ENCODE data around the gene MTFP1.
"Not testable (repeated sequence)": the region's sequence is repeated elsewhere in the genome, so short reads cannot be mapped to it uniquely, and the experiment has no call there.

Gene MTFP1

GRCh38 chr22:30457981-30458380 lies 32.4 kb downstream of the MTFP1 start:
- no peaks in the 10 kb centered on the region for H3K36me3 ChIP-seq (replicated peaks; ENCODE audit: insufficient read depth, low read length)
- H3K27me3 ChIP-seq (replicated peaks; ENCODE audit: insufficient read depth, low read length) = peaks cover 58% of the 10 kb centered on the region
- no peaks in the 10 kb centered on the region for H3K79me2 ChIP-seq (ENCODE audit: low read length)
- H3K27ac ChIP-seq (ENCODE audit: low read length) = no peak overlapping the region
- H3K9me3 ChIP-seq (replicated peaks; ENCODE audit: insufficient read depth, low read length) = no peaks in the 10 kb centered on the region
- H3K4me1 ChIP-seq (ENCODE audit: low read length) = no peaks in the 10 kb centered on the region
- no peaks in the 10 kb centered on the region for H4K20me1 ChIP-seq (ENCODE audit: insufficient read depth, low read length)
- no peak for DNase-seq
- H2AFZ ChIP-seq (ENCODE audit: low read length) = no peak overlapping the region
- no peak overlapping the region for H3K9ac ChIP-seq (ENCODE audit: low read length)
- no peak overlapping the region for H3K4me2 ChIP-seq (ENCODE audit: low read depth, low read length)
- no peaks in the 10 kb centered on the region for H3F3A ChIP-seq (ENCODE audit: insufficient read depth, low read length)
- H3K4me3 ChIP-seq (ENCODE audit: low read length) = no peak overlapping the region
- no peaks in the 10 kb centered on the region for H3K9me2 ChIP-seq (replicated peaks; ENCODE audit: insufficient read depth, low read length)
- TF ChIP-seq EZH2phosphoT487 (IDR thresholded peaks at IDR 0.05; ENCODE audit: low read length) = no peak
- no peak for TF ChIP-seq CTCF (IDR thresholded peaks at IDR 0.05; ENCODE audit: low read length)
- TF ChIP-seq EZH2 (optimal IDR thresholded peaks at IDR 0.05; ENCODE audit: low read depth, low read length) = no peak

DNA sequence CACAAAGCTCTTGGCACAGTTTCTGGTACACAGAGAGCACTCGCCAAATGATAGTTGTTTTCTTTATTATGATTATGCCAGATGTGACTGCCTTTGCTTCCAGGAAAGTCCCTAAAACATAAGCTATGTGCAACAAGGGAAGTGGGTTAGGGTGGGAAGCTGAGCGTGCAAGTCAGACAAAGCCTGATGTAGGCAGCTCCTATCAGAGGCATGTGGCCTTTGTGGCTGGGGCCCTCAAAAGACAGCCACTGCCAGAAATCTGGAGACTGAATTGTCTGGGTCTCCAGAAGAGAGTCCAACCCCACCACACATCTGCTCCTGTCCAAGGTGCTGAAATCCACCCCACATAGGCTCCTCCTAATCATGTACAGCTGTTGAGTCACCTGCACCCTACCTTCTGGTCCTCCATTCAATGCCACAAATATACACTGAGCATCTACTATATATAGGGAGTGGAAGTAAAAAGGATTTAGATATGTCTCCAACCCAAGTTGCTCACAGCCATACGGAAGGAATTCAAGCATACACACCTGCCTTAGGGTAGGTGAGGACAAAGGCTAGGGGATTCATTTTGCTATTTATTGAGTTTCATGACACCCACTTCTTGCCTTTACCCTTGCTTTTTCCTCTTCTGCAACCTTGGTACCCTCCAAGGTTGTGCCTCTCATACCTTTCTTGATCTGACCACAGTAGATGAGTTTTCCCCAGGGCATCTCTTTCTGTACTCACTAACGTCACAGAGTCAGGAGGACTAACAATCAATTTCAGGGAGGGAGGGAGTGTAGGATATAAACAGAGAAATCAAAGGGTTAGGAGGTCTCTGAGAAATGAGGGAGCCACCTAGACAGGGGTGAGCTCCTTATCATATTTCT lies 33.8 kb downstream of the MTFP1 start:
- peak; percentile 26 for DNase-seq
- no peak overlapping the region for H3K4me3 ChIP-seq (ENCODE audit: low read length)

DNA sequence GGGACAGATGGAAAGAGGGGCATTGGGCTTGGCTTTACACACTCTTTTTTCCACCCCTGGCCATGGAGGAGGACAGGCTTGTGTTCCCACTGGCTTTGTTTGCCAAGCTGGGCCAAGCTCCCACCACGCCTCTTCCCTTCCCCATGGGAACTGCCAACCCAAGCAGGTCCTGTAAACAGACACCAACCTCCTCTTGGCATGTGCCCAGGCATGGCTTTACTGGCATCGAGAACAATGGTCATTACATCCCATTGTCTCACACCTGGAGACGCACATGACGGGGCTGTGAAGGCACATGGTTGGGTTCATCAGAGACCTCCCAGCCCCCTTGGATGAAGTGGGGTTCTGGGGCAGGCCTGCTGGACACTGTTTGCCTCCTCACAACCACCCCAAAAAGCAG lies 34.6 kb downstream of the MTFP1 start:
- H3K9ac ChIP-seq (ENCODE audit: low read length) = no peak overlapping the region
- no peak for TF ChIP-seq EZH2 (optimal IDR thresholded peaks at IDR 0.05; ENCODE audit: low read depth, low read length)
- no peak for TF ChIP-seq EZH2phosphoT487 (IDR thresholded peaks at IDR 0.05; ENCODE audit: low read length)
- no peak for TF ChIP-seq CTCF (IDR thresholded peaks at IDR 0.05; ENCODE audit: low read length)
- DNase-seq = no peak

More for the DNA sequence above, 33.8 kb downstream of the MTFP1 start:
- TF ChIP-seq CTCF (IDR thresholded peaks at IDR 0.05; ENCODE audit: low read length) = no peak
- H3K36me3 ChIP-seq (replicated peaks; ENCODE audit: insufficient read depth, low read length) = no peaks in the 10 kb centered on the region
- no peaks in the 10 kb centered on the region for H3F3A ChIP-seq (ENCODE audit: insufficient read depth, low read length)
- H3K27ac ChIP-seq (ENCODE audit: low read length) = no peak overlapping the region
- H3K4me2 ChIP-seq (ENCODE audit: low read depth, low read length) = no peak overlapping the region
- H3K9me3 ChIP-seq (replicated peaks; ENCODE audit: insufficient read depth, low read length) = no peaks in the 10 kb centered on the region
- H3K79me2 ChIP-seq (ENCODE audit: low read length) = no peaks in the 10 kb centered on the region
- H3K4me1 ChIP-seq (ENCODE audit: low read length) = no peaks in the 10 kb centered on the region
- H3K27me3 ChIP-seq (replicated peaks; ENCODE audit: insufficient read depth, low read length) = peaks cover 55% of the 10 kb centered on the region
- H3K9me2 ChIP-seq (replicated peaks; ENCODE audit: insufficient read depth, low read length) = no peaks in the 10 kb centered on the region
- H4K20me1 ChIP-seq (ENCODE audit: insufficient read depth, low read length) = no peaks in the 10 kb centered on the region
- no peak overlapping the region for H3K9ac ChIP-seq (ENCODE audit: low read length)
- no peak overlapping the region for H2AFZ ChIP-seq (ENCODE audit: low read length)

GRCh38 chr22:30460555-30460954 lies 35.0 kb downstream of the MTFP1 start:
- not testable (repeated sequence) for H3K9me3 ChIP-seq (replicated peaks; ENCODE audit: insufficient read depth, low read length); H3K27ac ChIP-seq (ENCODE audit: low read length); H4K20me1 ChIP-seq (ENCODE audit: insufficient read depth, low read length); H3K4me3 ChIP-seq (ENCODE audit: low read length); H3K79me2 ChIP-seq (ENCODE audit: low read length); H3K4me1 ChIP-seq (ENCODE audit: low read length); H3K9me2 ChIP-seq (replicated peaks; ENCODE audit: insufficient read depth, low read length); DNase-seq; H3K36me3 ChIP-seq (replicated peaks; ENCODE audit: insufficient read depth, low read length); H3F3A ChIP-seq (ENCODE audit: insufficient read depth, low read length); H3K4me2 ChIP-seq (ENCODE audit: low read depth, low read length); H2AFZ ChIP-seq (ENCODE audit: low read length); H3K9ac ChIP-seq (ENCODE audit: low read length)
- H3K27me3 ChIP-seq (replicated peaks; ENCODE audit: insufficient read depth, low read length) = peaks cover 63% of the 10 kb centered on the region

More for the DNA sequence above, 34.6 kb downstream of the MTFP1 start:
- no peaks in the 10 kb centered on the region for H3K9me3 ChIP-seq (replicated peaks; ENCODE audit: insufficient read depth, low read length)
- no peaks in the 10 kb centered on the region for H3K4me1 ChIP-seq (ENCODE audit: low read length)
- no peaks in the 10 kb centered on the region for H3K36me3 ChIP-seq (replicated peaks; ENCODE audit: insufficient read depth, low read length)
- no peaks in the 10 kb centered on the region for H4K20me1 ChIP-seq (ENCODE audit: insufficient read depth, low read length)
- H3K4me2 ChIP-seq (ENCODE audit: low read depth, low read length) = no peak overlapping the region
- no peaks in the 10 kb centered on the region for H3K79me2 ChIP-seq (ENCODE audit: low read length)
- H3K27ac ChIP-seq (ENCODE audit: low read length) = no peak overlapping the region
- no peak overlapping the region for H2AFZ ChIP-seq (ENCODE audit: low read length)
- no peaks in the 10 kb centered on the region for H3F3A ChIP-seq (ENCODE audit: insufficient read depth, low read length)
- no peaks in the 10 kb centered on the region for H3K9me2 ChIP-seq (replicated peaks; ENCODE audit: insufficient read depth, low read length)
- no peak overlapping the region for H3K4me3 ChIP-seq (ENCODE audit: low read length)
- peaks cover 63% of the 10 kb centered on the region for H3K27me3 ChIP-seq (replicated peaks; ENCODE audit: insufficient read depth, low read length)

Data from MM.1S (cell line).